IMR-90 (cell line): ENCODE data around the gene ACKR2. TPM values are rescaled to one million over a fixed set of nuclear protein-coding genes. Genes with fewer than 3 reads are reported as not detected.

Source experiments
- ATAC-seq: fragments of 200-7000 bp; cut with Tn5 transposase; 2 replicates; pipeline ENCODE4 v1.9.1; 2020; ENCODE audit warnings: low read depth, mild to moderate bottlenecking, moderate library complexity
- BruUV-seq: library from RNA; stranded (reverse); fragments of 400-500 nt; replicated peaks from 2 replicates; lab custom pipeline; 2021; lab: Mats Ljungman, UMichigan
- CTCF ChIA-PET: fragments of 300-600 bp; formaldehyde crosslinking; extraction: SDS; loops from one replicate; lab custom pipeline; 2021; ENCODE audit warnings: antibody characterized with exemption; lab: Yijun Ruan, JAX
- POLR2A ChIA-PET: fragments of 300-600 bp; sonication (Branson Sonifier 250); formaldehyde crosslinking; loops from one replicate; lab custom pipeline; 2022; ENCODE audit warnings: antibody characterized with exemption; ENCODE audit not compliant: unreplicated experiment; lab: Charles Lee
- DNase-seq: peaks from one replicate; pipeline ENCODE4 v3.0.0; 2013
- H2AFZ ChIP-seq: replicated peaks from 2 replicates; pipeline ENCODE3; 2013; ENCODE audit warnings: low read length, mild to moderate bottlenecking; ENCODE audit not compliant: poor library complexity
- H2AK5ac ChIP-seq: 2 replicates; pipeline ENCODE4 v1.6.1; 2013; ENCODE audit warnings: low read depth, low read length, inconsistent platforms
- H2AK9ac ChIP-seq: replicated peaks from 2 replicates; pipeline ENCODE3; 2013; ENCODE audit warnings: mild to moderate bottlenecking, low read depth, low read length, moderate library complexity; ENCODE audit not compliant: poor library complexity
- H2BK120ac ChIP-seq: 2 replicates; pipeline ENCODE4 v1.6.1; 2013; ENCODE audit warnings: low read depth, low read length, inconsistent platforms
- H2BK15ac ChIP-seq: 3 replicates; pipeline ENCODE4 v1.6.1; 2013; ENCODE audit warnings: low read depth, low read length, inconsistent platforms
- H2BK20ac ChIP-seq: 2 replicates; pipeline ENCODE4 v1.6.1; 2013; ENCODE audit warnings: low read depth, mild to moderate bottlenecking, inconsistent platforms, low read length, moderate library complexity
- H2BK5ac ChIP-seq: 2 replicates; pipeline ENCODE4 v1.6.1; 2013; ENCODE audit warnings: mild to moderate bottlenecking, low read depth, low read length, inconsistent platforms; ENCODE audit not compliant: poor library complexity, severe bottlenecking
- H3K14ac ChIP-seq: replicated peaks from 2 replicates; pipeline ENCODE4 v1.6.1; 2013; ENCODE audit warnings: low read depth, low read length, inconsistent platforms
- H3K18ac ChIP-seq: 2 replicates; pipeline ENCODE4 v1.6.1; 2013; ENCODE audit warnings: low read depth, low read length, control low read depth
- H3K23ac ChIP-seq: 2 replicates; pipeline ENCODE4 v1.6.1; 2013; ENCODE audit warnings: low read depth, low read length, inconsistent platforms
- H3K27ac ChIP-seq: 2 replicates; pipeline ENCODE4 v1.5.1; 2013; ENCODE audit warnings: mild to moderate bottlenecking, control low read depth, low read length; ENCODE audit not compliant: insufficient read depth
- H3K27me3 ChIP-seq: 2 replicates; pipeline ENCODE4 v1.6.1; 2013; ENCODE audit warnings: low read length; ENCODE audit not compliant: control insufficient read depth, insufficient read depth
- H3K36me3 ChIP-seq: 2 replicates; pipeline ENCODE4 v1.6.1; 2013; ENCODE audit warnings: low read length, mixed read lengths; ENCODE audit not compliant: control insufficient read depth, insufficient read depth
- H3K4ac ChIP-seq: 2 replicates; pipeline ENCODE4 v1.6.1; 2013; ENCODE audit warnings: low read depth, low read length, inconsistent platforms
- H3K4me1 ChIP-seq: 2 replicates; pipeline ENCODE4 v1.6.1; 2013; ENCODE audit warnings: low read length, mixed read lengths; ENCODE audit not compliant: control insufficient read depth, insufficient read depth
- H3K4me2 ChIP-seq: 2 replicates; pipeline ENCODE4 v1.6.1; 2013; ENCODE audit warnings: low read depth, mild to moderate bottlenecking, control low read depth, low read length, moderate library complexity
- H3K4me3 ChIP-seq: 2 replicates; pipeline ENCODE4 v1.5.1; 2013; ENCODE audit warnings: low read depth, mild to moderate bottlenecking, control low read depth, low read length, moderate library complexity; ENCODE audit not compliant: insufficient read depth
- H3K56ac ChIP-seq: 2 replicates; pipeline ENCODE4 v1.6.1; 2013; ENCODE audit warnings: low read length, inconsistent platforms; ENCODE audit not compliant: insufficient read depth; ENCODE audit errors: extremely low read depth
- H3K79me1 ChIP-seq, 2 experiments: 2 replicates each; pipeline ENCODE4 v1.6.1; 2013; ENCODE audit warnings: low read length in 2 of 2, inconsistent platforms in 1 of 2, low read depth in 1 of 2
- H3K9ac ChIP-seq: 2 replicates; pipeline ENCODE4 v1.6.1; 2013; ENCODE audit warnings: low read depth, low read length, control low read depth
- H3K9me1 ChIP-seq: 2 replicates; pipeline ENCODE4 v1.6.1; 2013; ENCODE audit warnings: low read length, inconsistent platforms; ENCODE audit not compliant: insufficient read depth
- H3K9me3 ChIP-seq: 2 replicates; pipeline ENCODE4 v1.6.1; 2013; ENCODE audit warnings: low read length; ENCODE audit not compliant: control insufficient read depth, insufficient read depth
- H4K20me1 ChIP-seq: 2 replicates; pipeline ENCODE4 v1.6.1; 2013; ENCODE audit warnings: low read length, inconsistent platforms; ENCODE audit not compliant: insufficient read depth
- H4K5ac ChIP-seq: 2 replicates; pipeline ENCODE4 v1.6.1; 2013; ENCODE audit warnings: mild to moderate bottlenecking, low read depth, low read length, control low read depth
- H4K8ac ChIP-seq, 2 experiments: 2 replicates each; pipeline ENCODE4 v1.6.1; 2013; ENCODE audit warnings: low read depth in 2 of 2, low read length in 2 of 2, control low read depth in 1 of 2, inconsistent platforms in 1 of 2
- H4K91ac ChIP-seq: 2 replicates; pipeline ENCODE4 v1.6.1; 2013; ENCODE audit warnings: low read depth, low read length, inconsistent platforms; ENCODE audit not compliant: insufficient read depth
- BHLHE40 ChIP-seq: fragments of 150-350 bp; IDR thresholded peaks from 2 replicates; pipeline ENCODE4 v1.6.1; 2016; ENCODE audit warnings: mild to moderate bottlenecking, low read depth, low read length
- CHD1 ChIP-seq: IDR thresholded peaks from 2 replicates; pipeline ENCODE4 v1.6.1; 2012; ENCODE audit warnings: low read depth, low read length, improper control_type of control experiment
- CTCF ChIP-seq: conservative IDR thresholded peaks from 2 replicates; pipeline ENCODE4 v1.5.1; 2012; ENCODE audit warnings: mild to moderate bottlenecking, low read depth, low read length, improper control_type of control experiment
- FOS ChIP-seq: fragments of 150-350 bp; IDR thresholded peaks from 2 replicates; pipeline ENCODE4 v1.6.1; 2016; ENCODE audit warnings: low read depth, low read length
- MAFK ChIP-seq: IDR thresholded peaks from 2 replicates; pipeline ENCODE4 v1.6.1; 2012; ENCODE audit warnings: low read depth, low read length, improper control_type of control experiment
- MXI1 ChIP-seq: IDR thresholded peaks from 2 replicates; pipeline ENCODE4 v1.6.1; 2012; ENCODE audit warnings: low read depth, mild to moderate bottlenecking, low read length, moderate library complexity, borderline replicate concordance
- POLR2A ChIP-seq: IDR thresholded peaks from 2 replicates; pipeline ENCODE4 v1.6.1; 2012; ENCODE audit warnings: mild to moderate bottlenecking, low read depth, low read length
- RAD21 ChIP-seq: IDR thresholded peaks from 2 replicates; pipeline ENCODE4 v1.6.1; 2012; ENCODE audit warnings: low read length, improper control_type of control experiment
- RCOR1 ChIP-seq: IDR thresholded peaks from 2 replicates; pipeline ENCODE4 v1.6.1; 2012; ENCODE audit warnings: mild to moderate bottlenecking, low read length, improper control_type of control experiment; ENCODE audit not compliant: insufficient replicate concordance
- SMC3 ChIP-seq: fragments of 150-350 bp; IDR thresholded peaks from 2 replicates; pipeline ENCODE4 v1.6.1; 2016; ENCODE audit warnings: low read depth, mild to moderate bottlenecking, antibody characterized with exemption, low read length, moderate library complexity
- WGBS, 2 experiments: methylation state at CpG; one replicate each; pipeline versions ENCODE4 v1.1.5 to v1.1.7; 2013; ENCODE audit warnings: missing lambda C conversion rate in 2 of 2; ENCODE audit not compliant: insufficient read length in 1 of 2; ENCODE audit errors: extremely low coverage in 2 of 2; 5-methylcytosine and 5-hydroxymethylcytosine counted together
- dilution Hi-C: fragments of 300-500 bp; cut with HindIII; formaldehyde crosslinking; loops from one replicate; pipeline ENCODE4 v1.14.3; 2018; ENCODE audit warnings: low sequenced_read_pairs; ENCODE audit not compliant: unreplicated experiment
- in situ Hi-C: fragments of 300-500 bp; cut with MboI; formaldehyde crosslinking; loops from 3 replicates; pipeline ENCODE4 v1.14.3; 2019; ENCODE audit warnings: low sequenced_read_pairs, inconsistent platforms, mixed read lengths
- intact Hi-C: fragments of 100-400 bp; cut with micrococcal nuclease; formaldehyde crosslinking; loops from 2 replicates; pipeline ENCODE4 v1.10.0; 2022
- polyA plus RNA-seq, 3 experiments: library from polyadenylated mRNA; depleted of rRNA; stranded (reverse); fragments of >200 nt; gene quantifications; 2 replicates each; pipeline ENCODE4 v1.2.3, GENCODE V29; 2012; ENCODE audit warnings: low replicate concordance in 1 of 3
- total RNA-seq: library from RNA; depleted of rRNA; stranded (reverse); fragments of >200 nt; gene quantifications from 2 replicates; pipeline ENCODE4 v1.2.3, GENCODE V29; 2012
- TF ChIP-seq, protein P1 (sequence below): fragments of 150-350 bp; IDR thresholded peaks from 2 replicates; pipeline ENCODE4 v1.6.1; 2016; ENCODE audit warnings: low read depth, mild to moderate bottlenecking, low read length, moderate library complexity, borderline replicate concordance

ACKR2 gene
- total and polyA plus RNA-seq, 2 of the 4 experiments (the other 2 are of a cell fraction), result 0.10 TPM; not detected in 1

- ChIA-PET CTCF (interaction anchor here (1.3 kb wide), 1 partner anchor 10 kb away, joined by 3 read pairs; no protein-coding TSS in a partner anchor), POLR2A (no interaction called here)
- H3K79me1 ChIP-seq, result no peaks in the 10 kb centered on the region
- no peak overlapping the region for H3K18ac ChIP-seq
- dilution Hi-C loops, result no loop called here
- no peaks in the 10 kb centered on the region for H3K4me1 ChIP-seq
- no peak overlapping the region for H4K91ac ChIP-seq
- H2AFZ ChIP-seq, result no peak overlapping the region
- no peak overlapping the region for H2BK5ac ChIP-seq
- intact Hi-C loops, result no loop called here
- H3K36me3 ChIP-seq, result no peaks in the 10 kb centered on the region
- no TSS peak for BruUV-seq
- no peak overlapping the region for H2AK5ac ChIP-seq
- H3K4me2 ChIP-seq, result no peak overlapping the region
- H3K4ac ChIP-seq, result no peak overlapping the region
- no peak overlapping the region for H3K27ac ChIP-seq
- H4K8ac ChIP-seq, result no peak overlapping the region
- WGBS, 2 experiments, result no CpG with 5 or more reads among the region's 1 CpG
- ATAC-seq (no peak), DNase-seq (no peak)
- no peak overlapping the region for H4K5ac ChIP-seq
- in situ Hi-C loops, result no loop called here
- no peaks in the 10 kb centered on the region for H3K27me3 ChIP-seq
- H3K9ac ChIP-seq, result no peak overlapping the region
- H2BK120ac ChIP-seq, result no peak overlapping the region
- H3K56ac ChIP-seq, result no peak overlapping the region
- H3K14ac ChIP-seq, result no peak overlapping the region
- no peak overlapping the region for H3K4me3 ChIP-seq
- no peak overlapping the region for H3K23ac ChIP-seq
- H2BK15ac ChIP-seq, result no peak overlapping the region
- no peaks in the 10 kb centered on the region for H4K20me1 ChIP-seq
- H3K9me1 ChIP-seq, result no peaks in the 10 kb centered on the region
- H3K9me3 ChIP-seq, result no peaks in the 10 kb centered on the region
- TF ChIP-seq, protein P1, sequence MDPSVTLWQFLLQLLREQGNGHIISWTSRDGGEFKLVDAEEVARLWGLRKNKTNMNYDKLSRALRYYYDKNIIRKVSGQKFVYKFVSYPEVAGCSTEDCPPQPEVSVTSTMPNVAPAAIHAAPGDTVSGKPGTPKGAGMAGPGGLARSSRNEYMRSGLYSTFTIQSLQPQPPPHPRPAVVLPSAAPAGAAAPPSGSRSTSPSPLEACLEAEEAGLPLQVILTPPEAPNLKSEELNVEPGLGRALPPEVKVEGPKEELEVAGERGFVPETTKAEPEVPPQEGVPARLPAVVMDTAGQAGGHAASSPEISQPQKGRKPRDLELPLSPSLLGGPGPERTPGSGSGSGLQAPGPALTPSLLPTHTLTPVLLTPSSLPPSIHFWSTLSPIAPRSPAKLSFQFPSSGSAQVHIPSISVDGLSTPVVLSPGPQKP, result no peak
- no peak for TF ChIP-seq BHLHE40
- TF ChIP-seq CTCF, result no peak
- TF ChIP-seq CHD1, result no peak
- TF ChIP-seq FOS, result no peak
- no peak for TF ChIP-seq RCOR1
- no peak for TF ChIP-seq POLR2A
- TF ChIP-seq MAFK, result no peak
- TF ChIP-seq MXI1, result no peak
- no peak for TF ChIP-seq SMC3
- TF ChIP-seq RAD21, result no peak
- no peak overlapping the region for H2BK20ac ChIP-seq
- H2AK9ac ChIP-seq, result no peak overlapping the region
Observed at GRCh38 chr3:42892807-42893206, 83.6 kb downstream of the ACKR2 start.
